IMR-90 (cell line): ENCODE data around the gene MEGF6. TPM values are rescaled to one million over a fixed set of nuclear protein-coding genes. Genes with fewer than 3 reads are reported as not detected.

Experiments
- ATAC-seq: fragments of 200-7000 bp; cut with Tn5 transposase; 2 replicates; pipeline ENCODE4 v1.9.1; 2020; ENCODE audit warnings: low read depth, mild to moderate bottlenecking, moderate library complexity
- BruUV-seq: library from RNA; stranded (reverse); fragments of 400-500 nt; replicated peaks from 2 replicates; lab custom pipeline; 2021; lab: Mats Ljungman, UMichigan
- CTCF ChIA-PET: fragments of 300-600 bp; formaldehyde crosslinking; extraction: SDS; loops from one replicate; lab custom pipeline; 2021; ENCODE audit warnings: antibody characterized with exemption; lab: Yijun Ruan, JAX
- POLR2A ChIA-PET: fragments of 300-600 bp; sonication (Branson Sonifier 250); formaldehyde crosslinking; loops from one replicate; lab custom pipeline; 2022; ENCODE audit warnings: antibody characterized with exemption; ENCODE audit not compliant: unreplicated experiment; lab: Charles Lee
- DNase-seq: peaks from one replicate; pipeline ENCODE4 v3.0.0; 2013
- H2AFZ ChIP-seq: replicated peaks from 2 replicates; pipeline ENCODE3; 2013; ENCODE audit warnings: low read length, mild to moderate bottlenecking; ENCODE audit not compliant: poor library complexity
- H2AK5ac ChIP-seq: 2 replicates; pipeline ENCODE4 v1.6.1; 2013; ENCODE audit warnings: low read depth, low read length, inconsistent platforms
- H2AK9ac ChIP-seq: replicated peaks from 2 replicates; pipeline ENCODE3; 2013; ENCODE audit warnings: mild to moderate bottlenecking, low read depth, low read length, moderate library complexity; ENCODE audit not compliant: poor library complexity
- H2BK120ac ChIP-seq: 2 replicates; pipeline ENCODE4 v1.6.1; 2013; ENCODE audit warnings: low read depth, low read length, inconsistent platforms
- H2BK15ac ChIP-seq: 3 replicates; pipeline ENCODE4 v1.6.1; 2013; ENCODE audit warnings: low read depth, low read length, inconsistent platforms
- H2BK20ac ChIP-seq: 2 replicates; pipeline ENCODE4 v1.6.1; 2013; ENCODE audit warnings: low read depth, mild to moderate bottlenecking, inconsistent platforms, low read length, moderate library complexity
- H2BK5ac ChIP-seq: 2 replicates; pipeline ENCODE4 v1.6.1; 2013; ENCODE audit warnings: mild to moderate bottlenecking, low read depth, low read length, inconsistent platforms; ENCODE audit not compliant: poor library complexity, severe bottlenecking
- H3K14ac ChIP-seq: replicated peaks from 2 replicates; pipeline ENCODE4 v1.6.1; 2013; ENCODE audit warnings: low read depth, low read length, inconsistent platforms
- H3K18ac ChIP-seq: 2 replicates; pipeline ENCODE4 v1.6.1; 2013; ENCODE audit warnings: low read depth, low read length, control low read depth
- H3K23ac ChIP-seq: 2 replicates; pipeline ENCODE4 v1.6.1; 2013; ENCODE audit warnings: low read depth, low read length, inconsistent platforms
- H3K27ac ChIP-seq: 2 replicates; pipeline ENCODE4 v1.5.1; 2013; ENCODE audit warnings: mild to moderate bottlenecking, control low read depth, low read length; ENCODE audit not compliant: insufficient read depth
- H3K27me3 ChIP-seq: 2 replicates; pipeline ENCODE4 v1.6.1; 2013; ENCODE audit warnings: low read length; ENCODE audit not compliant: control insufficient read depth, insufficient read depth
- H3K36me3 ChIP-seq: 2 replicates; pipeline ENCODE4 v1.6.1; 2013; ENCODE audit warnings: low read length, mixed read lengths; ENCODE audit not compliant: control insufficient read depth, insufficient read depth
- H3K4ac ChIP-seq: 2 replicates; pipeline ENCODE4 v1.6.1; 2013; ENCODE audit warnings: low read depth, low read length, inconsistent platforms
- H3K4me1 ChIP-seq: 2 replicates; pipeline ENCODE4 v1.6.1; 2013; ENCODE audit warnings: low read length, mixed read lengths; ENCODE audit not compliant: control insufficient read depth, insufficient read depth
- H3K4me2 ChIP-seq: 2 replicates; pipeline ENCODE4 v1.6.1; 2013; ENCODE audit warnings: low read depth, mild to moderate bottlenecking, control low read depth, low read length, moderate library complexity
- H3K4me3 ChIP-seq: 2 replicates; pipeline ENCODE4 v1.5.1; 2013; ENCODE audit warnings: low read depth, mild to moderate bottlenecking, control low read depth, low read length, moderate library complexity; ENCODE audit not compliant: insufficient read depth
- H3K56ac ChIP-seq: 2 replicates; pipeline ENCODE4 v1.6.1; 2013; ENCODE audit warnings: low read length, inconsistent platforms; ENCODE audit not compliant: insufficient read depth; ENCODE audit errors: extremely low read depth
- H3K79me1 ChIP-seq, 2 experiments: 2 replicates each; pipeline ENCODE4 v1.6.1; 2013; ENCODE audit warnings: low read length in 2 of 2, inconsistent platforms in 1 of 2, low read depth in 1 of 2
- H3K9ac ChIP-seq: 2 replicates; pipeline ENCODE4 v1.6.1; 2013; ENCODE audit warnings: low read depth, low read length, control low read depth
- H3K9me1 ChIP-seq: 2 replicates; pipeline ENCODE4 v1.6.1; 2013; ENCODE audit warnings: low read length, inconsistent platforms; ENCODE audit not compliant: insufficient read depth
- H3K9me3 ChIP-seq: 2 replicates; pipeline ENCODE4 v1.6.1; 2013; ENCODE audit warnings: low read length; ENCODE audit not compliant: control insufficient read depth, insufficient read depth
- H4K20me1 ChIP-seq: 2 replicates; pipeline ENCODE4 v1.6.1; 2013; ENCODE audit warnings: low read length, inconsistent platforms; ENCODE audit not compliant: insufficient read depth
- H4K5ac ChIP-seq: 2 replicates; pipeline ENCODE4 v1.6.1; 2013; ENCODE audit warnings: mild to moderate bottlenecking, low read depth, low read length, control low read depth
- H4K8ac ChIP-seq, 2 experiments: 2 replicates each; pipeline ENCODE4 v1.6.1; 2013; ENCODE audit warnings: low read depth in 2 of 2, low read length in 2 of 2, control low read depth in 1 of 2, inconsistent platforms in 1 of 2
- H4K91ac ChIP-seq: 2 replicates; pipeline ENCODE4 v1.6.1; 2013; ENCODE audit warnings: low read depth, low read length, inconsistent platforms; ENCODE audit not compliant: insufficient read depth
- BHLHE40 ChIP-seq: fragments of 150-350 bp; IDR thresholded peaks from 2 replicates; pipeline ENCODE4 v1.6.1; 2016; ENCODE audit warnings: mild to moderate bottlenecking, low read depth, low read length
- CEBPB ChIP-seq: IDR thresholded peaks from 2 replicates; pipeline ENCODE4 v1.6.1; 2012; ENCODE audit warnings: low read depth, low read length, improper control_type of control experiment
- ELK1 ChIP-seq: fragments of 150-350 bp; IDR thresholded peaks from 2 replicates; pipeline ENCODE4 v1.6.1; 2016; ENCODE audit warnings: low read depth, mild to moderate bottlenecking, low read length, moderate library complexity, borderline replicate concordance
- FOS ChIP-seq: fragments of 150-350 bp; IDR thresholded peaks from 2 replicates; pipeline ENCODE4 v1.6.1; 2016; ENCODE audit warnings: low read depth, low read length
- MAFK ChIP-seq: IDR thresholded peaks from 2 replicates; pipeline ENCODE4 v1.6.1; 2012; ENCODE audit warnings: low read depth, low read length, improper control_type of control experiment
- MAZ ChIP-seq: IDR thresholded peaks from 2 replicates; pipeline ENCODE4 v1.6.1; 2012; ENCODE audit warnings: low read depth, mild to moderate bottlenecking, low read length, improper control_type of control experiment, moderate library complexity, borderline replicate concordance
- MXI1 ChIP-seq: IDR thresholded peaks from 2 replicates; pipeline ENCODE4 v1.6.1; 2012; ENCODE audit warnings: low read depth, mild to moderate bottlenecking, low read length, moderate library complexity, borderline replicate concordance
- NFE2L2 ChIP-seq: fragments of 150-350 bp; IDR thresholded peaks from 2 replicates; pipeline ENCODE4 v1.6.1; 2016; ENCODE audit warnings: low read depth, mild to moderate bottlenecking, low read length
- POLR2A ChIP-seq: IDR thresholded peaks from 2 replicates; pipeline ENCODE4 v1.6.1; 2012; ENCODE audit warnings: mild to moderate bottlenecking, low read depth, low read length
- SMC3 ChIP-seq: fragments of 150-350 bp; IDR thresholded peaks from 2 replicates; pipeline ENCODE4 v1.6.1; 2016; ENCODE audit warnings: low read depth, mild to moderate bottlenecking, antibody characterized with exemption, low read length, moderate library complexity
- WGBS, 2 experiments: methylation state at CpG; one replicate each; pipeline versions ENCODE4 v1.1.5 to v1.1.7; 2013; ENCODE audit warnings: missing lambda C conversion rate in 2 of 2; ENCODE audit not compliant: insufficient read length in 1 of 2; ENCODE audit errors: extremely low coverage in 2 of 2; 5-methylcytosine and 5-hydroxymethylcytosine counted together
- dilution Hi-C: fragments of 300-500 bp; cut with HindIII; formaldehyde crosslinking; loops from one replicate; pipeline ENCODE4 v1.14.3; 2018; ENCODE audit warnings: low sequenced_read_pairs; ENCODE audit not compliant: unreplicated experiment
- in situ Hi-C: fragments of 300-500 bp; cut with MboI; formaldehyde crosslinking; loops from 3 replicates; pipeline ENCODE4 v1.14.3; 2019; ENCODE audit warnings: low sequenced_read_pairs, inconsistent platforms, mixed read lengths
- intact Hi-C: fragments of 100-400 bp; cut with micrococcal nuclease; formaldehyde crosslinking; loops from 2 replicates; pipeline ENCODE4 v1.10.0; 2022
- polyA plus RNA-seq, 3 experiments: library from polyadenylated mRNA; depleted of rRNA; stranded (reverse); fragments of >200 nt; gene quantifications; 2 replicates each; pipeline ENCODE4 v1.2.3, GENCODE V29; 2012; ENCODE audit warnings: low replicate concordance in 1 of 3
- total RNA-seq: library from RNA; depleted of rRNA; stranded (reverse); fragments of >200 nt; gene quantifications from 2 replicates; pipeline ENCODE4 v1.2.3, GENCODE V29; 2012

The MEGF6 gene
- total and polyA plus RNA-seq, 2 of the 4 experiments (the other 2 are of a cell fraction), result 0.72 to 4.1 TPM

- no peaks in the 10 kb centered on the region for H3K36me3 ChIP-seq
- no peak overlapping the region for H4K5ac ChIP-seq
- no peak overlapping the region for H3K23ac ChIP-seq
- no peak overlapping the region for H2BK15ac ChIP-seq
- H3K9me1 ChIP-seq, result no peaks in the 10 kb centered on the region
- no peak for DNase-seq
- H2BK5ac ChIP-seq, result no peak overlapping the region
- no peak overlapping the region for H3K27ac ChIP-seq
- no peaks in the 10 kb centered on the region for H4K20me1 ChIP-seq
- no peak overlapping the region for H3K4me3 ChIP-seq
- no peak overlapping the region for H3K4me2 ChIP-seq
- peaks cover 6% of the 10 kb centered on the region for H3K27me3 ChIP-seq
- no peak overlapping the region for H2BK120ac ChIP-seq
- dilution Hi-C loops, result no loop called here
- ChIA-PET CTCF (no interaction called here), POLR2A (no interaction called here)
- no peak overlapping the region for H3K18ac ChIP-seq
- no peak overlapping the region for H3K9ac ChIP-seq
- H2AFZ ChIP-seq, result no peak overlapping the region
- no peaks in the 10 kb centered on the region for H3K9me3 ChIP-seq
- no peak overlapping the region for H2AK9ac ChIP-seq
- no peak overlapping the region for H3K14ac ChIP-seq
- WGBS, 2 experiments, result no CpG with 5 or more reads among the region's 31 CpGs
- in situ Hi-C loops, result no loop called here
- no peak overlapping the region for H2BK20ac ChIP-seq
- no TSS peak for BruUV-seq
- H2AK5ac ChIP-seq, result no peak overlapping the region
- TF ChIP-seq MAZ, result no peak
- TF ChIP-seq CEBPB, result no peak
- no peak for TF ChIP-seq FOS
- TF ChIP-seq MAFK, result no peak
- no peak for TF ChIP-seq MXI1
- no peak for TF ChIP-seq POLR2A
- no peak for TF ChIP-seq BHLHE40
- TF ChIP-seq SMC3, result no peak
- no peak for TF ChIP-seq NFE2L2
- TF ChIP-seq ELK1, result no peak
- intact Hi-C loops, result no loop called here
- ATAC-seq, result no peak
- H3K4me1 ChIP-seq, result no peaks in the 10 kb centered on the region
- no peaks in the 10 kb centered on the region for H3K79me1 ChIP-seq
- no peak overlapping the region for H3K4ac ChIP-seq
- H4K91ac ChIP-seq, result no peak overlapping the region
- H4K8ac ChIP-seq, result no peak overlapping the region
- H3K56ac ChIP-seq, result no peak overlapping the region
These were observed 16.5 kb downstream of the MEGF6 start for GRCh38 chr1:3594706-3595377.
